H1 (cell line): ENCODE data around the gene GPLD1. TPM values are rescaled to one million over a fixed set of nuclear protein-coding genes. Genes with fewer than 3 reads are reported as not detected.

ENCODE experiments used
- RXRA ChIP-seq: IDR thresholded peaks from 2 replicates; pipeline ENCODE4 v1.6.1; 2011; ENCODE audit warnings: low read depth, mild to moderate bottlenecking, low read length, moderate library complexity; ENCODE audit not compliant: insufficient read depth
- SP1 ChIP-seq: IDR thresholded peaks from 2 replicates; pipeline ENCODE4 v1.6.1; 2011; ENCODE audit warnings: low read depth, low read length
- polyA plus RNA-seq, 7 experiments: library from polyadenylated mRNA; depleted of rRNA in 3 of 7; stranded (reverse) in 5 of 7; unstranded in 2 of 7; fragments of >200 nt in 5 of 7; fragments of 200-250 nt in 2 of 7; gene quantifications; 1 replicate in 5 of 7; 2 replicates in 1 of 7; 4 replicates in 1 of 7; pipeline versions ENCODE4 v1.2.1 to v1.2.3, GENCODE V29; 2011 to 2013; ENCODE audit warnings: missing spikeins in 2 of 7, mixed read lengths in 2 of 7
- total RNA-seq: library from RNA; stranded (reverse); fragmentation: NEBNext Ultra II Directional; extraction: Animal tissue kit (Norgen Biotek cat#: 25700); gene quantifications from 2 replicates; pipeline ENCODE4 v1.2.1, GENCODE V29; 2021

The GPLD1 gene
- total and polyA plus RNA-seq, 2 of the 8 experiments (the other 6 are each of a cell fraction or from before 2014, with no cell fraction given): 3.7 to 5.3 TPM

- TF ChIP-seq RXRA (no peak), SP1 (no peak)
These were observed 48.5 kb upstream of the GPLD1 start (continued) for GRCh38 chr6:24537771-24538385.
